Transverse colon (tissue), 4 donors: ENCODE data around the gene CALN1.

ENCODE experiments used
- CTCF ChIP-seq, 5 experiments: fragments of 200-600 bp in 3 of 5; fragments of 450-650 bp in 2 of 5; sonication (generic) in 3 of 5; IDR thresholded peaks; 1 replicate in 2 of 5; 2 replicates in 3 of 5; pipeline ENCODE4 v1.5.1; 2016 to 2017; ENCODE audit warnings: antibody characterized with exemption in 5 of 5, inconsistent platforms in 3 of 5, mild to moderate bottlenecking in 2 of 5, moderate library complexity in 1 of 5
- EP300 ChIP-seq: sonication (generic); formaldehyde crosslinking; IDR thresholded peaks from one replicate; pipeline ENCODE4 v1.6.1; 2017; ENCODE audit warnings: antibody characterized with exemption, low read depth
- POLR2A ChIP-seq: fragments of 450-650 bp; IDR thresholded peaks from one replicate; pipeline ENCODE4 v1.6.1; 2016; ENCODE audit warnings: antibody characterized with exemption, mild to moderate bottlenecking, moderate library complexity
- POLR2AphosphoS5 ChIP-seq, 3 donors: sonication (generic); formaldehyde crosslinking; IDR thresholded peaks; one replicate each; pipeline ENCODE4 v1.6.1; 2016; ENCODE audit warnings: antibody characterized with exemption in 3 of 3

- no peak for TF ChIP-seq POLR2A
- no peak for TF ChIP-seq CTCF (IDR thresholded peaks at IDR 0.05)
- TF ChIP-seq EP300: no peak
- no peak for TF ChIP-seq POLR2AphosphoS5 (IDR thresholded peaks at IDR 0.05)
These were observed 319.4 kb downstream of the CALN1 start for GRCh38 chr7:72092769-72093168.
